DMS153 (cell line): ENCODE data around the gene ZNF606.
A peak's percentile ranks its signal among the peaks of the same experiment; 100 is the strongest.
"Not testable (repeated sequence)": the region's sequence is repeated elsewhere in the genome, so short reads cannot be mapped to it uniquely, and the experiment has no call there.

Source experiments
- DNase-seq: peaks from one replicate; lab custom pipeline; 2025; lab: John Stamatoyannopoulos, UW

ZNF606 gene

GRCh38 chr19:58009666-58010301, 7.2 kb upstream of the ZNF606 start:
- DNase-seq: no peak

DNA sequence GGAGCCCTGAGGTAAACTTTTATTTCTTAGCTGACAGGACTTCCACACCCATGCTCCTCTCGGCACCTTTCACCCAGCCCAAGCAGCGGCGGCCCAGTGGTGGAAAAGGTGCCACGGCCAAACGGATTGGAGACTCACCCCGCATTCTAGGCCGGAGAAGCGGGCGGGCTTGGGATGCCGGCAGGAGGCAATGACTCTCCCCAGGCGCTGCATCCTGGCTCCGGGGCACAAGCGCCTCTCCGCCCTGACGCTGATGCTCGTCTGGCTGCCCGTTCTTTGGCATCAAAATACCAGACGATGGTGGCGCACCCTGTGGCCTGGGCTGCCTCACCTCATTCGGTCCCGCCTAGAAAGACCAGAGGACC, 6.7 kb upstream of the ZNF606 start:
- no peak for DNase-seq

GRCh38 chr19:58008877-58009276, 6.3 kb upstream of the ZNF606 start:
- not testable (repeated sequence) for DNase-seq

DNA sequence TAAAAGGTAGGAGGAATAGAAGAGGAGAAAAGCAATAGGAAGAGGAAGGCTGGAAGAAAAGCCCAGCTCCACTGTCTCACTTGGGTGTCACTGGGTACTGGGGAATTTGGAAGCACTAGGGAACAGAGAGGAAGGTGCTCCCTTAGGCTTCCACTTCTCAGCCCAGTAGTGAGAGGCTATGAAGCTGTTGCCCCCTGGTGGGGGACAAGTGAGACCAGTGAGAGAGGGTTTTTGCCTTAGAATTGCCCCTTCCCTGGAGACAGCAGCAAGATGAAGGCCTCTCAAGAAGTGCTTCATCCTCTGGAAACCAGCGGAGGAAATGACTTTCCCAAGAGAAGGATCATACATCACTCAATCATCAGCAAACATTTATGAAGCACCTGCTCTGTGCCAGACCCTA, 4.7 kb upstream of the ZNF606 start:
- no peak for DNase-seq

DNA sequence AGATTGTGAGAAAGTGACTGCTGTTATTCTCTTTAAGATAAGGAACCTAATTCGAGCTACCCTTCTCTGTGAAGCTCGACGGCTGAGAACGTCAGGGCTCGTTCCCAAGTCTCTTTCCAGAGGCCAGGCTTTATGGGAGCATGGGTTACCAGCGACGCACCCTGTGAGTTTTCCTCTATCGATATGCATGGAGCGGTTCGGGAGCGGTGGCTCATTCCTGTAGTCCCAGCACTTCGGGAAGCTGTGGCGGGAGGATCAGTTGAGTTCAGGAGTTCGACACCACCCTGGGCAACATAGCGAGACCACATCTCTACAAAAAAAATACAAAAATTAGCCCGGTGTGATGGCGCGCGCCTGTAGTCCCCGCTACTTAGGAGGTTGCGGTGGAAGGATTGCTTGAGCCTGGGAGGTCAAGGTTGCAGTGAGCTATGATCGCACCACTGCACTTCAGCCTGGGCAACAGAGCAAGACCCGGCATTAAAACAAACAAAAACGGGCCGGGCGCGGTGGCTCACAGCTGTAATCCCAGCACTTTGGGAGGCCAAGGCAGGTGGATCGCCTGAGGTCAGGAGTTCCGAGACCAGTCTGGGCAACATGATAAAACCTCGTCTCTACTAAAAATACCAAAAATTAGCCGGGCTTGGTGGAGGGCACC, 681 bp upstream of the ZNF606 start:
- no peak for DNase-seq

GRCh38 chr19:58001895-58002369, 688 bp downstream of the ZNF606 start:
- DNase-seq: no peak

GRCh38 chr19:58000677-58001076, 1.9 kb downstream of the ZNF606 start:
- no peak for DNase-seq

- no peak for DNase-seq
Measured at GRCh38 chr19:57992841-57993240, 9.8 kb downstream of the ZNF606 start.

GRCh38 chr19:57978586-57979289, 23.9 kb downstream of the ZNF606 start:
- DNase-seq: peak; percentile 2

DNA sequence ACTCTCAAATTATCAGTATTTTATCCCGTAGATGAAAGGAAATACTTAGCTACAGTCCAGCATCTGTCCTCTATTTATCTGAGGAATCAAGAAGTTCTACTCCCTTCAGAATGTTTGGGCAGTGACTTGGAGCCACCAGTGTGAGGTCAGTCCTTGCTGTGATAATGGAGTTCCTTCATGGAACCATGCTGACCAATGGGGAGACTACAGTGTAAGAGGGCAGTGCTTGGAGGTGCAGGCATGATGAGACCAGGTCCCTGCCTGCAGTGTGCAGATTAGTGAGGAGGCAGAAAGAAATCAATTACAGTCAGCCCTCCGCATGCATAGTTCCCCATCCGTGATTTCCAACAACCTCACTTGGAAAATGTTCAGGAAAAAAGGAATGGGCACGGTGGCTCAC, 28.2 kb downstream of the ZNF606 start, which contains the start of gene C19orf18:
TSS of gene C19orf18 (minus strand) at position 101 of the 400 bp plus-strand sequence. CDS start 102 bp downstream, outside the sequence.
- DNase-seq: no peak

DNA sequence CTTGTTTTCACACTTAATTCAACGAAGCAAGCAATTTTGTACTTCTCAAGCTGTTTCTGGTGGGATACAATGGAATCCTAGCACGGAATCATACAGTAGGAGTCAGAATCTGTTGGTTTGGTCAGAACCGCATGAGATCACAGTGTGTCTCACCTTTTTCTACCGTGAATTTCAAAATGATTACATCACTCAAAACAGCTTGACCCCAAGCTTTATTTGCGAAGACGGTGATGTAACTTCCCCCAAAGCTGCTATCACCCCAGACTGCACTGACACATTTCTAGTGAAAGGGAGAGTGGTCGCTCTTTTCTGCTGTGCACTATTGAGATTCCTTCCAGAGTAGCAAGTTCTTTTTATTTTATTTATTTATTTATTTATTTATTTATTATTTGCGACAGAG, 37.9 kb downstream of the ZNF606 start:
- DNase-seq: no peak

GRCh38 chr19:57961785-57962184, 40.8 kb downstream of the ZNF606 start:
- no peak for DNase-seq

GRCh38 chr19:57954996-57955395, 47.6 kb downstream of the ZNF606 start:
- DNase-seq: no peak

GRCh38 chr19:57949702-57950101, 52.9 kb downstream of the ZNF606 start:
- DNase-seq: no peak

GRCh38 chr19:57949296-57949695, 53.3 kb downstream of the ZNF606 start:
- DNase-seq: no peak

- DNase-seq: no peak
Measured at GRCh38 chr19:57947419-57948134, 55.0 kb downstream of the ZNF606 start, which contains the start of gene ZNF256. TSS of gene ZNF256 (minus strand) at chr19:57947706. CDS start at chr19:57947474, 232 bp downstream.

DNA sequence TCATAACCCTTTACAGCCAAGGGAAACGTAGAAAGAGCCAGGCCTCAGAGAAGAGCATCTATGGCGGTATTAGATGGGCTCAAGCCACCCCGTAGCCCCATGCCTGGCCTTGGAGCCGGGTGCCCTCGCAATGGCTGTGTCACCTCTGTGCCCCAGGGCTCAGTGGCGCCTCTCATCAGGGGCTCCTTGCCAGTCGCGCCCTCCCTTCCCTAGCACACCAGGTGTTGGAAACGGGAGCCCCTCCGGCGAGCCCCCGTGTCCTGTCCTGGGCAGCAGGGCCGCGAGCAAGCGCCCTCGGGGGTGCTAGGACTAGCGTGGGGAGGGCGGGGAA, 55.6 kb downstream of the ZNF606 start:
- DNase-seq: no peak

DNA sequence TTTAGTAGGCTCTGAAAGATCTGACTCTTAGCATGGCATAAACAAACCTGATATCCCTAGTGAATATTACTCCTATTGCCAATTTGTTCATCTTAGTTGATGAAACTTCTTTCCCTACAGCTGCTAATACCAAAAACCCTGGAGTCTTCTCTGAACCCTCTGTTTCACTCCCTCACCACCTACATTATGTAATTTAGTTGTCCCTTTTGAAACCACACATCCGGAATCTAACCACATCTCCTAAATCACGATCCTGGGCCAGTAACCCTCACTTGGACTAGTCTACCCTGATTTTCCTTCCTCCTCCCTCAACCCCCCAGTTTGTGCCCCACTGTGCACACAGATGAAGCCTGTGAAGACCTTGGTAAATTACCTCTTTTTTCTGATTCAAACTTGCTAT, 56.3 kb downstream of the ZNF606 start:
- DNase-seq: no peak

GRCh38 chr19:57941593-57941992, 61.0 kb downstream of the ZNF606 start:
- no peak for DNase-seq

- DNase-seq: no peak
Measured at GRCh38 chr19:57935731-57936130, 66.9 kb downstream of the ZNF606 start.

GRCh38 chr19:57934820-57935665, 67.6 kb downstream of the ZNF606 start, which contains the start of gene ZNF418:
TSS of gene ZNF418 (minus strand) at chr19:57935402. CDS start at chr19:57933822, 1,580 bp downstream.
- DNase-seq: no peak
